GM18505 (cell line): ENCODE measurements around the gene MGAT4B.

Experiments
- ATAC-seq: cut with Tn5 transposase; IDR thresholded peaks from one replicate; pipeline ENCODE4 v1.9.1; 2021; ENCODE audit not compliant: unreplicated experiment
- POLR2A ChIP-seq: IDR thresholded peaks from 4 replicates; pipeline ENCODE4 v1.6.1; 2011; ENCODE audit warnings: borderline replicate concordance; ENCODE audit not compliant: insufficient read depth, insufficient read length; ENCODE audit errors: extremely low read depth

Gene MGAT4B

DNA sequence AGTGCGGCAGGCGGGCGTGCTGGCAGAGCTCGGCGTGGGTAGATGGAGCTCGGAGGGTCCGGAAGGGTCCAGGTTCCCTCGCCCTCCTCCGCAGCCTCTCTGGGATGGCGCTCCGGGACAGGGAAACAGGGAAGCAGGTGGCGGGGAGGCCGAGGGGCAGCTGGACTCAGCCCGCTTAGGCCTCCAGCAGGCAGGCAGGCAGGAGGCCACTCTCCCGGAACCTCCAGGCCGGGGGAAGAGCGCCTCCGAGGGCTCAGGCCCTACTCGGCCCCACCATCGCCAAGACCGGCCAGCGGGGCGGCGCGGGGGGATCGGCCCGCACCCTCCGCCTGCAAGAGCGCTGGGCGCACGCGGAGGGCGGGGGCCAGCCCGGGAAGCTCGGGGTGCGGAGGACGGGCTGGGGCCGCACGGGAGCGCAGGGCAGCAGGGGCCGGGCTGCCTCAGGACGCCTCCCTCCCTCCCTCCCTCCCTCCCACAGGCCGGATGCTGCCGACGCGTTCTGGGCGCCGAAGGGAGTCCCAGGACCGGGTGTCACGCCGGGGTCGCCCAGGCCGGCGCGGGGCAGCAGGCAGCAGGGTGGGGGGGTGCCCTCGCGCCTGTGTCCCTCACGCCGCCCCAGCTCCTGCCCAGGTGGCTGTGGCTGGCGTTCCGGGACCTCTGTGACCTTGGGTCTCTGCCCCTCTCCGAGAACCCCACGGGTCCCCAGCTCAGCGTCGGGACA, 977 bp downstream of the MGAT4B start:
- ATAC-seq = peak; percentile 23
- no peak for TF ChIP-seq POLR2A

DNA sequence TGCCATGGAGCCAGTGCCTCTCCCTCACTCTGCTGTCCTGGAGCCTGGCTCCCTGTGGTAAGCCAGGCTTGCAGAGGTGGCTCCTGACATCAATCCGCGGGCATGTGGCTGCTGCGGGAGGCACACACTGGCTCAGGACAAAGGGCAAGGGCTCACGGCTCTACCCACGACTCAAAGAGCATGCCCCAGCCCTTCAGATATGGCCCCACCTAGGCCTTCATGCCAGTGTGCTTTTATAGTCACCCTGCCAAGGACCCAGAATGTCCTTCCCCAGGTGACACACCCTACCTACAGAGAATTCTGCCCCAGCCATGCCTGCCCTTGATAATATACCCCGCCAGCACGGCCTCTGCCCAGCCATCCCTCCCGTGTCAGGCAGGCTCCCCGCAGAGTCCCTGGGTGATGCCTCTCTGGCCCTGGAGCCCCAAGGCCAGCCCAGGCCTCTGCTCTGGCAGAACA, 1.6 kb downstream of the MGAT4B start:
- no peak for ATAC-seq
- TF ChIP-seq POLR2A = no peak

DNA sequence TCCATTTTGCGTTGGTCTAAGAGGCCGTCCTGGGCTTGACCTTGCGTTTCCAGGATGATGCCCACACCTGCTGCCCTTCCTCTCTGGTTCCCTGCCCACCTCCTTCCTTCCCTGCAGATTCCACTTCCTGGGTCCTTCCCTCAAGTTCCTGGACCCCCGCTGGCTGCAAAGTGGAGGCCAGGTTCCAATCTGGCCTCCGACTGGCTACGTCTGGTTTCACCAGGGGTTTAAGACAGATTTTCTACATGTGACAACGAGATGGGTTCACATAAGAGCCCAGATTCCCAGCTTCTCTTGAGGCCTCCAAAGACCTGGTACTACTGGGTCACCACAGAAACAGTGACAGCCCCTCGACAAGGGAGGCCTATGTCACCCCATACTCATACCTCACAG, 2.1 kb downstream of the MGAT4B start:
- no peak for TF ChIP-seq POLR2A
- no peak for ATAC-seq

DNA sequence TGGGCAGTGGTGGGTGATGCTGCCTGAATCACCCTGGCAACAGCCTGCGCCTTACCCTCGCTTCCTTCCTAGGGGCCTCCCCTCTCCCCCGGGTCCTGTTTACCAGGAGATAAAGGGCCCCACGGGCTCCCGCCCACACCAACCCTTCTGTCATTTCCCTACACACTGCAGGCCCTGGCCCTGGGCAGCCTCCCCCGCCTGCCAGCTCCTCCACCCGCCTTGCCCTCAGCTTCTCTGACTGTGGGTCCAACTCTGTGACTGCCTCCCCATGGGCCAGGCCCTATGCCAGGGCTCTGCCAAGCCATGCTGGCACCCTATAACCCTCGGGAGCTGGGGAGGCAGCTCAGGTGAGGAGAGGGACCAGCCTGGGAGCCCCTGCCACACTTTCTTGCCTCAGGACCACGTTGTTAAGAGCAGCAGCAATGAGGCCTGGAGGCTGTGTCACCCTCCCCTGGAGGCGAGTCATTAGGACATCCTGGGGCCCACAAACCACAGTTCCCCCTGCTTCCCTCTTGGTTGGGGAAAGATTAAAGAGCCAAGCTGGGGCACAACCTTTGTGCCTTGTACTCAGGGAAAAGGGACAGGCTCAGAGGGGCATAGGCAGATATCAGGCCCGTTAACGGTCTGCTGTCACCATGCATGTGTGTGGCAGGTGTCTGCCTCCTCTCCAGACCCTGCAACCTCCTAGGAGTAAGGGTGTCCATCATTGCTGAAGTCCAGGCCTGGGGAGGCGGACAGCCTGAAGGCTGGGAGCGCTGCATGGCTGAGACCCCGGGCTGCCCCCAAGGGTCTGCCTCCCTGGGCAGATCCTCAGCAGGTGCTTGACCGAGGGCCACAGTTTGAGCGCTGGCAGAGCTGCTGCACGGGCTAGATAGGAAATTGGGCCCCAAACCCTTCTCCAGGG, 2.8 kb downstream of the MGAT4B start:
- no peak for TF ChIP-seq POLR2A
- ATAC-seq = no peak

DNA sequence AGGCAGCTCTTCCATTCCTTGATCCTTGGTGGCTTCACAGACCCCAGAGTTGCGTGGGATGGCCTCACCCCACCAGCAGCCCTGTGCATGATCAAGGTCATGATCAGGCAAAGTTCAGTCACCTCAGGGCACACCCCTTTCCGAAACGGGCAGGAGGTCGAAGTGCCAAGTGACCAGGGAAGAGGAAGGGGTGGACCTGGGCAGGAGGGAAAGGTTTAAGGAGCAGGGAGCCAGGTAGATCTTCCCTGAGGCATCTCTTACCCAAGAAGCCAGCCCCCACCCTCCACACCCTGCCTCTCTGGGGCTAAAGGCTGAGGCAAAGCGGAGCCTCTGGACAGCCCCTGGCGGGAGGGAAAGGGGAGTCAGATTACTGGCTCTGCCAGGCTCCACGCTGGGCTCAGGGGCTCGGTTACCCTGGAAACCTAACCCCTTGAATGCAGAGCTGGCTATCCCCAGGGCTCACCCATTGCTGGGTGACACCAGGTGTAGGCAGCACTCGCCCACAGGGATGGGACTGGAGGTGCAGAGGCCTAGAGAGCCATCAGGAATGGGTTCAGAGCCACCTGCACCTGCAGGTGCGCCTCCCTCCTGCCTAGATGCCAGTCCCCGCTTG, 3.6 kb downstream of the MGAT4B start:
- no peak for TF ChIP-seq POLR2A
- no peak for ATAC-seq

DNA sequence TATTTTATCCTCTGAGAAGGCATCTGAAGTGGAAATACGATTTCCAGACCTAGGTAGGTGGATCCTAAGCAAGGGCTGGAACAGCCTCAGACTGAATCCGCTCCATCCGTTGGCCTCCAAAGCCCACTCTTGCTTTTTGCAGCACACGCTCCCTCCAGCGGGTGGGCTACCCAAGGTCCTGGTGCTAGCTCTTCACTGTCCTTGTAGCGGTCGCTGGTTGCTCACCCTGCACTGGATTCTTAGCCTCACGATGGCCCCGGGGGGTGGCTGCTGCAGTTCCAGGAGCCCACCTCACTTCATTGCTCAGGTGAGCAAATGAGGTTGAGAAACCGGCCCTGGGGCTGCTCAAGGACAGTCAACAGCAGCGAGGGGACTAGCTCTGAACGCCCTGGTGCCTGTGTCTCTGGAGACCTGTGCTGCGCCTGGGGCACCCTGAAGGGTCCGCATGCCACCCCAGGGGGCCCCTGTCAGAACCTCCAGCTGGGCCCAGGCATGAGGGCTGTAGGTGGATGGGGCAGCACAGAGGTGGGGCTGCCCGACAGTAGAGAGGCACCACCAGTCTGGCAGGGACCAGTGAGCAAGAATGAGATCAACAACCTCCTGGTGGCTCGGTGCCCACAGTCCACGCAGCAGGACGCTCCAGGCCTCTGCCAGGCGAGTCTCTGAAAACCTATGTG, 4.3 kb downstream of the MGAT4B start:
- TF ChIP-seq POLR2A = no peak
- no peak for ATAC-seq

DNA sequence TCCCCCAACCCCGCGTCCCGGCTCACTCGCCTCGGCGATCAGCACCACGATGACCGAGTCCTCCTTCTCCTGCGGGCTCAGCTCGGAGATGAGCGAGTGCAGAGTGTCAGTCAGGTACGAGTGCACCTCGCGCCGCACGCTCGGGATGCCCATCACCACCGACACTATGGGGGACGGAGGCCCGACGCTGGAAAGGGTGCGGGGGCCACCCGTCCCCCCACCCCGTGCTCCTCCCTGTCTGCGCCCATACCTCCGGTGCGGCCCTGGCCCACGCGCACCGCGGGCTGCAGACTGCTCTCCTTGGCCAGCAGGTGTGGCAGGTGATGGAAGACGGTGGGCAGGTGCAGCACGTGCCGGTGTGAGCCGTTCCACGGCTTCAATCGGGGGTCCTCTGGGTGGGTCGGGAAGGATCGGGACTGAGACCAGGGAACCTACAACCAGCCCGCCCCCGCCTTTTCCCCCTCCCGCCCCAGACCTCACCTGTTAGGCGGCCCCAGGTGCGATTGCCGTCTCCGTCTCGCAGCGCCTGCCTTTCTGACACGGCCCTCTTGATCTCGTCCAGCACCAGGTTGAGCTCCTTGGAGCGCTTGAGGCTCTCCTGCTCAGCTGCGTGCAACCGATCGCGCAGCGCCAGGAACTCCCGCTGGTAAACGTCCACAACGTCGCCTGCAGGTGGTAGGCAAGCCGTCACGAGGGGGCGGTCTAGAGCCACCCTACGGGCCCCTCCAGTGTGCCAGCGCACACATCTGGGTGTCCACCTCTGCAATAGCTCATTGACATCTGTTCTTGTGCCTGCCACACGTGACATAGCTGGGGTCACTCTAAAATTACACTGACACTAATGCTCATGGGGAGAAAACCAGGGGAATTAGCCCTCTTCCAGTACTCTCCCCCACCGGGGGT, 5.1 kb downstream of the MGAT4B start:
- no peak for TF ChIP-seq POLR2A
- no peak for ATAC-seq

DNA sequence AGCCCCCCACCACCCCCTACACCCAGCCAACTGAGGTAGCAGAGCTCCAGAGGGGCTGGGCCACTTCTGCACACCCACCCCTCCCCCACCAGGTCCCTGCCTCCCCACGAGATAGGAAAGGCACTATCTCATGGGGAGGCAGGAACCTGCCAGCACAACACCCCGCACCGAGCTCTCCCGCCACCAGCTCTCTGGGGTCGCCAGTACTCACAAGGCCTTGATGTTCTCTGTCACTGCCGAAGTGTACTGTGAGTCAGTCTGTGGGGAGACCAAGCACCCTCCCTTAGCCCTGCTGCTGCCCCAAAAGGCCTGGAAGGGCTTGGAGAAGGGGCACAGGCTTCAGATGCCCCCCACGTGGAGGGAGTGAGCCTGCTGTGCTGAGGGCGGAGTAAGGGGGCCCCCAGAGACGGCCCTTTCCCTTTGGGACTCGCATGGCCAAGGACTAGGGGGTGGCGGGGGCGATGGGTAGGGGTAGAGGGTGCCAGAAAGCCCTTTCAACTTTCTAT, 5.9 kb downstream of the MGAT4B start:
- ATAC-seq = no peak
- TF ChIP-seq POLR2A = no peak

DNA sequence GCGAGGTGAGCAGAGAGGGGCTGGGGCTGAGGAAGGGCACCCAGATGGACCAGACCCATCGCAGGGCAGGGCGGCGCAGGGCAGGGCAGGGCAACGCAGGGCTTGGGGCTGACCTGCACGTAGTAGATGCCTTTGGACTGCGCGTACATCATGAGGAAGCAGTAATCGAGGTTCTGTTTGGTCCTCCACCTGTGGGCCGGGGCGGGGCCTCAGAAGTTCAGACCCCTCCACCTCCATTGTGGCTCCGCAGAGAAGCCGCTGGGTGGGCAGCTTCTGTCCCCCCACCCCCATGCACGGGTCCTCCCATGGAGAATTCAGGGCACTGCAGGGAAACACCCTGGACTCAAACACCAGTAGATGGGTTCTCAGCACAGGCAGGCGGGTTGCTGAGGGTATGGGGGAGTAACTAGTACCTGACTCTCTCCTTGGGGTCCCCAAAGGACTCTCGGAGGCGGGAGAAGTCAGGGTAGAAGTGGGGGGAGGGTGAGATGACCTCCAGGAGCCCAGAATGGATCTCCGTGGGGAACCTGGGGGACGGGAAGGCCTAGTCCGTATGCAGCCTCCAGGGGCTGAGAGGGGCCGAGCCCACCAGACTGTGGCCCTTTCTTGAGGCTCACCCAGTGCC, 6.5 kb downstream of the MGAT4B start:
- no peak for ATAC-seq

DNA sequence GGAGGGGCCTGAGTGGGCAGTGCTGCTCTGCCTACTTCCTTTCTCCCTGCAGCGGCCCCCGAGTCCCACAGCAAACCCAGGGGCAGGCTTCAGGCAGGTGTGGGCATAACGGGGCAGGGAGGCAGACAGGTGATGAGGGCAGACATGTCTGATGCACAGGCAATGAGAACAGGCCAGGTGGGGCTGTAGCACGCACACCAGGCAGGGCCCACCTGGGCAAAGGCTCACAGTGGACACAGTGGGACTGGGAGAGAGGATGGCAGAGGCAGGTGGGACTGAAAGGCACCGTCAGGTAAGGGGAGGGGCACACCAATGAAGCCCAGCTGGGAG, 7.1 kb downstream of the MGAT4B start:
- no peak for ATAC-seq
- TF ChIP-seq POLR2A = no peak

More for the DNA sequence above, 6.5 kb downstream of the MGAT4B start:
- TF ChIP-seq POLR2A = no peak

DNA sequence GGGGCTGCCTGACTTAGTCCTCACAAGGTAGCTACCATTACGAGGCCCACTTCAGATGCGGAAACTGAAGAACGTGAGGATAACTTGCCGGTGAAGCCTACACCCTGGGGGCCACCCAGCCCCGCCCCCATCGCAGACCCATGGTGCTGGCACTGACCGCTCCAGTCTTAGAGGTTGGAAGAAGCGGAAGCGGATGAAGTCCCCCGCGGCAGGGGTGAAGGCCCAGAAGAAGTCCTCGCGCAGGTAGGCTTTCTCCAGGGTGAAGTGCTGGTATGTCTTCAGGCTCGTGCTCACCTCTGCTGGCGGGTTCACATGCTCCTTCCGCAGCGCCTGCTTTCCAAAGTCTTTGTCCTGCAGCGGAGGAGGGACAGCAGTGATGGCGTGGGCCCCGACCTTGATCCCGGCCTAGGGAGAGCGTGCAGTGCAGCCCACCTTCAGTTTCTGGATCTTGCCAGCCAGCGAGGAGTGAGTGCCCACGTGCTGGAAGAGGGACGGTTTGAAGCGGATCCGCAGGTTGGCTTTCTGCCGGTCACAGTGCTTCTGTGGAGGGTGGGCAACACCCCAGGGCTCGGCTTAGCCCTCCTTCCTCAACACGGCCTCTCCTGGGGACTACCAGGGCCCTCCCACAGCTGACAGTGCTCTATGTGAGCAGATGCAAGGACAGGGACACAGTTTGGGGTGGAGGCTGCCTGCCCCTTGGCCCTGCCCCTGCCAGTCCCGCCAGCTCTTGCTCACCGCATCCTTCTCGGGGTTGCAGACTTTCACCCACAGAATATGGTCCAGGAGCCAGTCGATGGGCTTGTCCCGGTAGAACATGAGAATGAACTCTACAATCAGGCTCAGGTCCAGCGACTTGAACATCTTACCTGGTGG, 7.7 kb downstream of the MGAT4B start:
- no peak for ATAC-seq
- no peak for TF ChIP-seq POLR2A
